HG02981 (cell line): Measurements from ENCODE around the gene HOXB8.

Experiments used
- ATAC-seq: cut with Tn5 transposase; IDR thresholded peaks from one replicate; pipeline ENCODE4 v1.9.1; 2021; ENCODE audit warnings: mild to moderate bottlenecking, moderate library complexity; ENCODE audit not compliant: unreplicated experiment

HOXB8 gene

DNA sequence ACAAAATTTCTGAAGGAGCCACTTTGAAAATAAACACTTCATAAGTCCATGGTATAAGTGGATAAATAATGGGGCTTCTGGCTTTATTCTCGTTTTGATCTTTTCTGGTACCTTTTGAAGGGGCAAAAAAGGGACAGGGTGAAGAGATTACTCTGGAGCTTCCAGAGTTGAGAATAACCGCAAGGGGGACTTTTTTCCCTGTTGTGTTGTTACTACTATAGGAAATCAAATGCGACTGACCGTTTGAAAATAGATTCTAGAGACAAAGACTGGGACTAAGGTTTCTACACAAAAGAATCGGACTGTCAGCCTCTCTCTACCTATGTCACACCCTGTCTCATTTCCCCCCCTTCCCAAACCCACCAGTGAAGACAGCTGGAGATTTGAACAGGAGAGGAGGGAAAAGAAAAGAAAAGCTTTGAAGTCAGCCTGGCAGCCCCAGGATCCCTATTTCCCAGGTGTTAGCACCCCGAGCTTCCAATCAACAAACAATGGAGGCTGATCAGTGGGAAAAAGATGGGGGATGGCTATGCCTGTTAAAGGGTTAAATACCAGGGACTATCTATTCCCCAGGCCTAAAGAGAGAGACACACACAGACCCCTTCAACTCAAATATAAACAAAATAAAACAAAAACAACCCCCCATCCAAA is 45.3 kb downstream of the HOXB8 start:
- no peak for ATAC-seq

DNA sequence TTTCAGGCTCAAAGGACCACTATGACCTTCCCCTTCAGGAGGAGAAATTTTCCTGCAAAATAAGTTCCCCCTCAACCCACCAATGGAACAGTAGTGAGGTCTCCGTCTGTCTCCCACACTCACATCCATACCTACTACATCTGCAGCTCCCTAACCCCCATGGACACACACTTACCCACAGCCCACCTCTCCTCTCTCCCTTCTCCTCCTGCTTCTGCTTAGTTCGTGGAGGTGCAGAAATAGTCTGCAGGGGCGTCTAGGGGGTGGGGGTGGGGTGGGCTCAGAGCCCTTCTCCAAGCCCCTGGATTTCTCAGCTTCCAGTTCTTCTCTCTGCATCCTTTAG is 45.9 kb downstream of the HOXB8 start:
- no peak for ATAC-seq

DNA sequence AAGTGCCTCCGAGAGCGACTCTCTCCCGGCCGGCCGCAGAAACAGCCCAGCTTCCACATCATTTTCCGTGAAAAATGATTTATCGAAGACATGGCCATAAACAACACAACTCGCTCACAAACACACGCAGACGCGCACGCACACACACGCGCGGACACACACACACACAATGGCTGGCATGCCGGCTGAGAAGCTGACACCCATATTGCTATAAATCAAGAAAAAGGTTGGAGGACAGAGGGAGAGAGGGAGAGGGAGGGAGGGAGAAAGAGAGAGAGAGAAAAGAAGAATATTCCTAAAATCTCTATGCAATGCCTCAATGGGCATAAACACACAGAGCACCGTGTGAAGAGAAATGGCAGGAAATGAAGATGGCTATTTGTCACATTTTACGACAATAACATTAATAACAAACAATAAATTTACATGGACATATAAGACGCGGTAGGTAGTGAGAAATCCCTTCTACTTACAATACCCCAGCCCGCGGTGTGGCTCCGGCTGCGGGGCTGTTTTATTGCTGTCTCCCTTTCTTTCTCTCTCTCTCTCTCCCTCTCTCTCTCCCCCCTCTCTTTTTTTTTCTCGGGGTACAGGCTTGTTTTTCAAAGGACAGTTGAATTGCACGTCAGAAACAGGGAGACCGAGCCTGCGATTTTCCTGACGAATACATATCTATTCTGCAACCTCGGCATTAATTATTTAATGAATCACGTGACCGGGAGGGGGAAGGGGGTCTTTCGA is 46.4 kb downstream of the HOXB8 start:
- ATAC-seq: no peak

DNA sequence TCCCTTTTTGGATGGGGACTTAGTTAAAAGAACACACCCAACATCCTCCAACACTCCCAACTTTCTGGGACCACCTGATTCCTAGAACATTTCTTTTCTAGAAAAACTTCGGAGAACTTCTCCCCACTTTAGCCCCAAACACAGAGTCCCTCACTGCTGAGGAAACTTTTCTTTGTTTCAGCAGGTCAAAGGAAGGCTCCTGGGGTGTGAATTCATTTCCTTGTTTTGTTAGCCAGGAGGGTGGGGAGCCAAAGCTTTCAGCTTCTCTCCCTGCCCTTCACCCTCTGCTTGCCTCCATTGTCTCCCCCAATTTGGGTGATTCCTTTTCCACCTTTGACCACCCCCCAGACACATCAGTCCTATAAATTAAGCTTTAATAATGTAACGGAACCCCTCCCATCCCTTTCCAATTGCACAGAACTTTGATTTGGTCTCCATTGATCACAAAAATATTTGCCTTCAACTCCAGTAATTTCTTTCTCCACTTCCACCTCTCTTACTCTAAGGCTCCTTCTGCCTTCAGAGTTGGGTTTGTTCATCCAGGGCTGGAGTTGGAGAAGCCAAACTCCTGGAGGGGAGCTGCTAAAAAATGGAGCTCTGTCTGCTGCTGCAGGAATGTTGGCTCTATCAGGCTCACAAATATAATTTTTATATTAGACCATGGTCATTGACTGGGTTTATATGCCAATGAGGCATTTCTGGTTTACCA is 47.3 kb downstream of the HOXB8 start:
- no peak for ATAC-seq

DNA sequence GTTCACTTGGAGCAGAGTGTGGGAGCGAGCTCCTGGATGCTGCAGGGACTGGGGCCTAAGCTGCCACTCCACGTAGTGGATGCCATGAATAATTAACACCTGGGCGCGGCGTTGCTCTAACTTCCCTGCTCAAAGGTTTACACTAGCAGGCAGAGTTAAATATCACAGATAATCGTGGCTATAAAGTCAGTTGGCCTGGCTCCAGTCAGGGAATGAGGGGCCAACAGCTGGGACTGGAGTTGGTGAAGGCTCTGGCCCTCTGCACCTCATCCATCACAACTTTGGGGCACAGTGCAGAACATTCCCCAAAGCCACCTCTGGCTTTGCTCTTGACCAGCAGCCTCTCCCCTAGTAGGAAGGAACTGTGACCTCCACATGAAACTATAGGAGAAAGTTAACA is 47.9 kb downstream of the HOXB8 start:
- ATAC-seq: no peak

DNA sequence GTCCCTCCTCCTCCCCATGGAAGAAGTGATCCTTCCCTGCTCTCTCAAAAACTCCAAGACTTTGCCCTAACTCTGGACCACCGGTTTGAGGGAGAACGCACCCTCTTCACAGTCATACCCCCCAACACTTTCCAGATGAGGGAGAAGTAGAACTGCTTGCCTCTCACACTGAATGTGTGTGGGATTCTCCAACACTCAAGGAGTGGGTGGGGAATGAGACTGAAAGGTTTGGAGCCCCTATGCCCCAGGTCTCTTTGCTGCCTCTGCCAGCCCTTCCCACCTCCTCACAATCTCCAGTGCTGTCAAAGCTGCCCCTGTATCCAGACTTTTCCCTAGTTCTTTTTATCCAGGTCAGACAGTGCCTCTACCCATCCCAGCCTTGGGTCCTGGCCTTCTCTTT is 48.4 kb downstream of the HOXB8 start:
- no peak for ATAC-seq

DNA sequence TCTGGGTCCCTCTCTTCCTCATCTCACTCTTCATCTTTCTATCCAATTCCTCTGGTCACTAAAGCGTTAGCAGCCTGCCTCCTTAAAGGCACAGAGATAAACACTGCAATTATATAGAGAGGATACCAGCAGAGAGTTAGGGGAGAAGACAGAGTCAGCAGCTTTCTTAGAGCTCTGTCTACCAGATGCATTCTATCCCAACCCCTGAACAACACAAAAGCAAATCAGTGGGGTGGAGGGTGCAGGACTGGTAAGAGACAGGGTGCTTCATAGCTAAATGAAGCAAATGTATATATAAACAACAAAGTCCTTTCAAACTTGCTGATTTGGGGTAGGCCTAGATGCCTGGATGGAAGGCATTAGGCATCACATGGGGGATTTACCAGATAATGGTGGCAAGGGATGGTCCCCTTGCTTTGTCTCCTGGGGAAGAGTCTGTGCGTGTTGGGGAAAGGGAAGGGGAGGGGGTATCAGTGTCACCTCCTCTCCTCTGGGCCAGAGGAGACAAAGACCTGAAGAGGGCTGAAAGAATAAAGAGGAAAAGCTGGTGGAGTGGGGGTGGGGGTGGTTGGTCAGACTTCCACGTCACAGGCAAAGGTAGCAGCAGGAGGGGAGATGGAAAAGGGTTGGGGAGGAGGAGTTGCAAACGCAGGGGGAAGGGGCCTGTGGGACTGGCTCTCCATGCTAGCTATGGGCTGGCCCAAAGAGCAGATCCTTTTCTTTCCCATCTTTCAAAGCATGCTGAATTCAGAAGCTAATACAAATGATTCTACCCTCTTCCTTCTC is 49.0 kb downstream of the HOXB8 start:
- ATAC-seq: no peak

DNA sequence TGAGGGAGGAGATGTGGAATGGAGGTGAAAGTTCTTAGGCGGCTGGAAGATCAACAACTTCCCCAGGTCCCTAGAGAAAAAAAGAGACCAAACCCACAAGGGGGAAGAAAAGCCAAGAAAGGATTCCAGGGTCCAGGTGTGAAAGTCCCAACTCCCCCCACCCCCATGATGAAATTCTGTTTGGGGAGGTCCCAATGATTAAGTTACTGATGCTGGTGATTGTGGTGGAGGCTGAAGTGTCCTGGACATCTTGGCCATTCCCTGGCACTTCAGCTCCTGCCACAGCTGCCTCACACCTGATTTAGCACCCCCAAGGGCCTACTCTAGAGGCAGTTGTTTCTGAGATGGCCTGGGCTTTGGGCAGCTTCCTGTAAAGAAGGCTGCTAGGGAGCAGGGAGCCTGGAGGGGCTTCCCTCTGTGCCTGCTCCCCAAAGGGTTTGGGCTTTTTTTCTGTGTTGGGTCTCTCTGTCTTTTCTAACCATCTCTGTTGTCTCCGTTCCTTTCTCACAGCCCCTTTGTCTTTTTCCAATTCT is 50.0 kb downstream of the HOXB8 start:
- ATAC-seq: no peak

DNA sequence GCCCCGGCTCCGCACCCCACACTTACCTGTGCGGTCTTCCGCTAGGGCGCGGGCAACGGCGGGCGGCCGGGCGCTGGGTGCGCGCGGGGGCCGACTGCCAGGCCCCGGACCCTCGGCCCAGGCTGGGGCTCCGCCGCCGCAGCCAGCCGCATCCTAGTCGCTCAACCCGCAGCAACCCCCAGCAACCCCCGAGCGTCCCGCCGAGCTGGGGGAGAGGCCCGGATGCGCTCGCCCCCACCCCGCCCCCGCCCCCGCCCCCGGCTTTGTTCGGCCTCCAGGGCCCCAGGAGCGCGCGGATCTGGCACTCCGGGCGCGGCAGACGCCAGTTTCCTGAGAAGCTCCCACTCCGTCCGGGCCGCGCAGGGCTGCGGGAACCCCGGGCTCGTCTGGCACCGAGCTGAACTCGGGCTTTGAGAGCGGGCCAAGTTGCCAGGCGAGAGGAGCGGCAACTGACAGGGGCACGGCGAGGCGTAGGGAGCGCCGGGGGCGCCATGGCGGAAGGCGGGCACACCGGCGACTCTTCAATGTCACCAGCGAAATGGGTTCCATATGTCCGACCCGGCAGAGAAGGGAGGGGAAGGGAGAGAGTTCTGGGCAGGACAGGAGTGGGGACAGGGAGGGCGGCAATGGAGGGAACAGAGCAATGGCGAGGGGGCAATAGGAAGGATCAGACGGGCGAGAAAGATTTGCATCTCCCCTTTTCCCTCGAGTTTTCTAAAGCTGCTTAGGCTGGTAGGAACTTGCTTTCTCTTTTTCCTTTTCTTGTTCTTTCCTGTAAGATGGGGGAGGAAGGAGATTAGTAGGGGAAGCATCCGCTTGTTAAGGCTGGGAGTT is 50.7 kb downstream of the HOXB8 start:
- ATAC-seq: no peak

DNA sequence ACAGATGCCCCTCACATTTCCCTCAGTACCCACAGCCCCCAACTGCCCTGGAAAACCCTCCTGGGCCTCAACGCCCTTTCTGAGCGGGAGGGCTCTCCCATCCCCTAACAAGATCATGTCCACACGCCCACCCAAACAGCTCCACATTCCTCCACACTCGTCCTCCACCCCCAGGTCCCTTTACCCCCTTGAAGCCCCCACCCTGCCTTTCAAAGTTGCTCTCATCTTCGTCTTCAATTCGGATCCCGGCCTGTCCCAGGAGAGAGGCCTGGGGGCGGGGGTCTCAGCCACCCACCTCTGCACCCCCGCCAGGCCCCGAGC is 51.3 kb downstream of the HOXB8 start:
- ATAC-seq: no peak

DNA sequence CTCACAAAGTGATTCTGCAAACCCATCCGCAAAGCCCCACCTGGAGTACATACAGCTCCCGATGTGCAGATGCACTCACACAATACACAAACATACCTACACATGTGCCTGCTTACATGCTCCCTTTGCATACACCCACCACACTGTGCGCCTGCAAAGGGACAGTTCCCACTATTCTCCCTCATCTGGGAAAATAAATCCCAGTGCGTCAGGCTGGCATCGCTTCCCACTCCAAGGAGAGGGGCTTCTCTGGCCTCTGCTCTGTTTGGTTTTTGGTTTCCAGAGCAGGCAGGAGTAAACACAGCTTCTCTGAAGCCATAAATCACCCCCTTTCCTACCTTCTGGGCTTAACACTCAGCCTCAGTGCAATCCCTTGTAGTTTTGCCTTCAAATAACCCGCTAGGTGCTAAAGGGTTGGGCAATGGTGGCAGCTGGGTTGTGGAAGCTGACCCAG is 51.7 kb downstream of the HOXB8 start:
- no peak for ATAC-seq

DNA sequence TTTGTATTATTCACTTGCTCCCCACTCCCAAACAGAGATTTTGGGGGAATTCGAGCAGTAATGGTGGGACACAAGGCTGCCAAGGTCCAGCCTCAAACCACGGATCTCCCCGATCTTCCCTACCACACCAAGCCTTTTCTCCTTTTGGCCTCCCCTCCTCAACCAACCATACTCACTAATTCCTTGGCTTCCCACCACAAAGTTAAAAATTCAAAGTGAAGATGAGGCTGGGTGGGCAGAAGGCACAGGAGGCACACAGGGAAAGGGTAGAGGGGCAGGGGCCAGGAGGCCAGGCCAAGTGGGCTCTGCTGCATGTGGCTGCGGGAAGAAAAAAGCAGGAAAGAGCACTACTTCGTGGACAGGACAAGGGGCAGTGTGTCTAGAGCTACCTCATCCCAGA is 52.2 kb downstream of the HOXB8 start:
- no peak for ATAC-seq
